K562 (cell line): ENCODE results near the gene MRPL55.

ENCODE experiments used
- CTCF ChIP-seq, 3 experiments: IDR thresholded peaks in 2 of 3; conservative IDR thresholded peaks in 1 of 3; 2 replicates each; pipeline ENCODE4 v1.5.1; 2011 to 2012; ENCODE audit warnings: low read length in 3 of 3, mild to moderate bottlenecking in 3 of 3, control low read depth in 2 of 3, improper control_type of control experiment in 1 of 3, inconsistent platforms in 1 of 3, low read depth in 1 of 3, mixed read lengths in 1 of 3, moderate library complexity in 1 of 3; ENCODE audit not compliant: insufficient read depth in 2 of 3
- E2F1 ChIP-seq: sonication (generic); formaldehyde crosslinking; IDR thresholded peaks from 2 replicates; pipeline ENCODE4 v1.8.1; 2023; ENCODE audit warnings: mild to moderate bottlenecking, missing genetic modification reagents, moderate library complexity
- FOXK2 ChIP-seq, 2 experiments: fragments of 450-650 bp; IDR thresholded peaks in 1 of 2; conservative IDR thresholded peaks in 1 of 2; 2 replicates each; pipeline ENCODE4 v1.6.1; 2016; ENCODE audit warnings: low read depth in 2 of 2, mild to moderate bottlenecking in 1 of 2
- NFE2L1 ChIP-seq: fragments of 450-650 bp; IDR thresholded peaks from 2 replicates; pipeline ENCODE4 v1.6.1; 2016; ENCODE audit warnings: missing genetic modification characterization, low read depth, mild to moderate bottlenecking, missing compliant biosample characterization, moderate library complexity, borderline replicate concordance
- RCOR1 ChIP-seq, 2 experiments: IDR thresholded peaks; 2 replicates each; pipeline ENCODE4 v1.6.1; 2012; ENCODE audit warnings: low read depth in 2 of 2, low read length in 2 of 2, borderline replicate concordance in 1 of 2, improper control_type of control experiment in 1 of 2
- THRB ChIP-seq: fragments of 450-650 bp; formaldehyde crosslinking; conservative IDR thresholded peaks from 2 replicates; pipeline ENCODE4 v1.4.0; 2022; ENCODE audit warnings: mild to moderate bottlenecking, missing genetic modification characterization
- ZNF639 ChIP-seq, 2 experiments: fragments of 200-800 bp in 1 of 2; sonication (Bioruptor generic) in 1 of 2; sonication (generic) in 1 of 2; formaldehyde crosslinking in 1 of 2; IDR thresholded peaks in 1 of 2; conservative IDR thresholded peaks in 1 of 2; 2 replicates each; pipeline versions ENCODE4 v1.5.0 to v1.6.1; 2016 to 2020; ENCODE audit warnings: missing compliant biosample characterization in 1 of 2, missing genetic modification characterization in 1 of 2, missing genetic modification reagents in 1 of 2

- TF ChIP-seq CTCF (IDR thresholded peaks at IDR 0.05 in 2 of 3, conservative IDR thresholded peaks at IDR 0.05 in 1 of 3; ENCODE audit: insufficient read depth in 2 of 3, low read depth in 1 of 3, low read length in 3 of 3): no peak
- TF ChIP-seq FOXK2 (conservative IDR thresholded peaks at IDR 0.05 in 1 of 2, IDR thresholded peaks at IDR 0.05 in 1 of 2; ENCODE audit: low read depth in 2 of 2): no peak
- TF ChIP-seq NFE2L1: no peak
- TF ChIP-seq ZNF639 (CRISPR knock-in tag; conservative IDR thresholded peaks at IDR 0.05 in 1 of 2, IDR thresholded peaks at IDR 0.05 in 1 of 2): no peak
- TF ChIP-seq THRB: no peak
- no peak for TF ChIP-seq E2F1 (CRISPR knock-in tag)
- no peak for TF ChIP-seq RCOR1 (IDR thresholded peaks at IDR 0.05; ENCODE audit: borderline replicate concordance in 1 of 2, low read depth in 2 of 2, low read length in 2 of 2)
Observed at GRCh38 chr1:228148935-228149405, 39.9 kb upstream of the MRPL55 start.
